SK-N-SH (cell line): Measurements from ENCODE around the gene SLC35G6.

Experiments used
- EP300 ChIP-seq, 2 experiments: IDR thresholded peaks; 2 replicates each; pipeline versions ENCODE4 v1.4.0 to v1.6.1; 2012; ENCODE audit warnings: borderline replicate concordance in 1 of 2, low read depth in 1 of 2, low read length in 1 of 2
- EZH2phosphoT487 ChIP-seq: fragments of 200-600 bp; sonication (generic); IDR thresholded peaks from 2 replicates; pipeline ENCODE4 v1.6.1; 2017; ENCODE audit warnings: low read depth, mixed run types, mild to moderate bottlenecking, antibody characterized with exemption, moderate library complexity, borderline replicate concordance
- GATA2 ChIP-seq: sonication (generic); formaldehyde crosslinking; IDR thresholded peaks from 2 replicates; pipeline ENCODE4 v1.5.0; 2020; ENCODE audit warnings: mild to moderate bottlenecking, missing genetic modification reagents
- JUND ChIP-seq: IDR thresholded peaks from 2 replicates; pipeline ENCODE4 v1.4.0; 2012
- MXI1 ChIP-seq: IDR thresholded peaks from 2 replicates; pipeline ENCODE4 v1.6.1; 2012; ENCODE audit warnings: mild to moderate bottlenecking, low read depth, low read length, improper control_type of control experiment
- RAD21 ChIP-seq: IDR thresholded peaks from 2 replicates; pipeline ENCODE4 v1.6.1; 2012; ENCODE audit warnings: mild to moderate bottlenecking, low read length
- TEAD4 ChIP-seq: IDR thresholded peaks from 2 replicates; pipeline ENCODE4 v1.4.0; 2012; ENCODE audit warnings: mild to moderate bottlenecking, borderline replicate concordance; ENCODE audit not compliant: insufficient read depth
- TF ChIP-seq, protein P1 (sequence below): fragments of 200-600 bp; sonication (generic); IDR thresholded peaks from 2 replicates; pipeline ENCODE4 v1.6.1; 2017; ENCODE audit warnings: antibody characterized with exemption, mild to moderate bottlenecking, moderate library complexity
- TF ChIP-seq, protein P2 (sequence below): IDR thresholded peaks from 2 replicates; pipeline ENCODE4 v1.4.0; 2012; ENCODE audit warnings: low read depth

DNA sequence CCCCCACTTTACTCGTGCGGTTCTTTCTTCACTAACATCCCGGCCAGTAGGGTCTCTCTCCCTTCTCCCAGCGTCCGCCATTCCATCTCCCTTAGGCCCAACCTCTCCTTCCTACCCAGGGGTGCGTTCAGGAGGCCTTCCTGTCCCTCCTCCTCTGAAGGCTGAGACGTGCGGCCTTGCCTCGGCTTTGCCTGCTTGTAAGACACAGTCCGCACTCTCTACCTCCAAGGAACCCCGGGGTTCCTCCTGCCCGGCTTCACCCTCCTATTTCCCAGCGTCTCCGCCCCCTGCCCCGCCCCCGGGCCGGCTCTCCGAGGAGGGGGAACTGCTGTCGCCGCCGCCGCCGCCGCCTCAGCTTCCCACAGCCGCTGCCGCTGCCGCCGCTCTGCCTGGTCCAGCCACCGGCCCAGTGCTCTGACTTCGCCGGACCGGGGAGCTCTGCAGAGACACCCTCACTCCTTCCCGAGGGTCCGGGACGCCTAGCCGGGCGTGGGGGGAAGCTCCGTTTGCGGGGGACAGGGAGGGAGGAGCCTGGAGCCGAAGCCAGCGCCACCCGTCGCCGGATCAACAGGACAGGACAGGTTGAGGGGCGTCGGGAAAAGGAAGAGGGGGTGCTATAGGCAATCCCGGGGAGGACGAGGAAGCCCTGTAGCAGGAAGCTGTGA is 43.2 kb upstream of the SLC35G6 start:
- TF ChIP-seq, protein P1, sequence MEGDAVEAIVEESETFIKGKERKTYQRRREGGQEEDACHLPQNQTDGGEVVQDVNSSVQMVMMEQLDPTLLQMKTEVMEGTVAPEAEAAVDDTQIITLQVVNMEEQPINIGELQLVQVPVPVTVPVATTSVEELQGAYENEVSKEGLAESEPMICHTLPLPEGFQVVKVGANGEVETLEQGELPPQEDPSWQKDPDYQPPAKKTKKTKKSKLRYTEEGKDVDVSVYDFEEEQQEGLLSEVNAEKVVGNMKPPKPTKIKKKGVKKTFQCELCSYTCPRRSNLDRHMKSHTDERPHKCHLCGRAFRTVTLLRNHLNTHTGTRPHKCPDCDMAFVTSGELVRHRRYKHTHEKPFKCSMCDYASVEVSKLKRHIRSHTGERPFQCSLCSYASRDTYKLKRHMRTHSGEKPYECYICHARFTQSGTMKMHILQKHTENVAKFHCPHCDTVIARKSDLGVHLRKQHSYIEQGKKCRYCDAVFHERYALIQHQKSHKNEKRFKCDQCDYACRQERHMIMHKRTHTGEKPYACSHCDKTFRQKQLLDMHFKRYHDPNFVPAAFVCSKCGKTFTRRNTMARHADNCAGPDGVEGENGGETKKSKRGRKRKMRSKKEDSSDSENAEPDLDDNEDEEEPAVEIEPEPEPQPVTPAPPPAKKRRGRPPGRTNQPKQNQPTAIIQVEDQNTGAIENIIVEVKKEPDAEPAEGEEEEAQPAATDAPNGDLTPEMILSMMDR = no peak
- no peak for TF ChIP-seq JUND
- TF ChIP-seq, protein P2, sequence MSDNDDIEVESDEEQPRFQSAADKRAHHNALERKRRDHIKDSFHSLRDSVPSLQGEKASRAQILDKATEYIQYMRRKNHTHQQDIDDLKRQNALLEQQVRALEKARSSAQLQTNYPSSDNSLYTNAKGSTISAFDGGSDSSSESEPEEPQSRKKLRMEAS = no peak
- TF ChIP-seq MXI1 = no peak
- TF ChIP-seq RAD21 = no peak
- no peak for TF ChIP-seq TEAD4
- no peak for TF ChIP-seq EZH2phosphoT487
- TF ChIP-seq GATA2 (CRISPR knock-in tag) = no peak
- TF ChIP-seq EP300 (IDR thresholded peaks at IDR 0.05; ENCODE audit: borderline replicate concordance in 1 of 2, low read depth in 1 of 2, low read length in 1 of 2) = no peak
